ENCODE measurements around the gene ATG16L2.

ATG16L2 gene

GRCh38 chr11:72823105-72823804 lies 9.0 kb downstream of the ATG16L2 start:
- Histone ChIP-seq H3K9me3 (ENCODE audit: control insufficient read depth, insufficient read depth, low read depth, low read length) (no peaks in the 10 kb centered on the region), H3K4me3 (ENCODE audit: low read depth, low read length) (no peak overlapping the region), H3K4me1 (ENCODE audit: control insufficient read depth, insufficient read depth, low read length) (no peaks in the 10 kb centered on the region), H3K36me3 (ENCODE audit: control insufficient read depth in 2 of 2, insufficient read depth in 1 of 2, low read length in 2 of 2) (no peaks in the 10 kb centered on the region), H3K27ac (ENCODE audit: extremely low read depth, low read depth, low read length) (no peak overlapping the region)
- ChIA-PET POLR2A (no interaction called here), CTCF (interaction anchor here (1.0 to 1.4 kb wide), 2 partner anchors 8 to 98 kb away, joined by 3 to 4 read pairs; no protein-coding TSS in a partner anchor)
- TF ChIP-seq TCF7L2 (IDR thresholded peaks at IDR 0.05; ENCODE audit: borderline replicate concordance, low read depth, low read length), result no peak
- TF ChIP-seq SP3 (tag by site-specific recombination; IDR thresholded peaks at IDR 0.05), result no peak
- no peak for TF ChIP-seq HIC1 (tag by site-specific recombination; IDR thresholded peaks at IDR 0.05)
- TF ChIP-seq TSHZ1 (tag by site-specific recombination; IDR thresholded peaks at IDR 0.05; ENCODE audit: borderline replicate concordance), result no peak
- TF ChIP-seq ZNF530 (tag by site-specific recombination; IDR thresholded peaks at IDR 0.05; ENCODE audit: low read depth), result no peak

GRCh38 chr11:72824020-72824419 lies 9.8 kb downstream of the ATG16L2 start:
- no peaks in the 10 kb centered on the region for H3K4me1 ChIP-seq (ENCODE audit: control insufficient read depth, insufficient read depth, low read length)
- H3K27ac ChIP-seq (ENCODE audit: extremely low read depth, low read depth, low read length), result no peak overlapping the region
- TF ChIP-seq ZFP69B (tag by site-specific recombination; IDR thresholded peaks at IDR 0.05) (no peak), ZNF692 (tag by site-specific recombination; IDR thresholded peaks at IDR 0.05) (no peak)
- H3K9me3 ChIP-seq (ENCODE audit: control insufficient read depth, insufficient read depth, low read depth, low read length), result no peaks in the 10 kb centered on the region
- H3K4me3 ChIP-seq (ENCODE audit: low read depth, low read length), result no peak overlapping the region
- no peaks in the 10 kb centered on the region for H3K36me3 ChIP-seq (ENCODE audit: control insufficient read depth in 2 of 2, insufficient read depth in 1 of 2, low read length in 2 of 2)
- ChIA-PET CTCF (no interaction called here), POLR2A (no interaction called here)

- H3K4me3 ChIP-seq (ENCODE audit: low read depth, low read length), result no peak overlapping the region
- no peaks in the 10 kb centered on the region for H3K36me3 ChIP-seq (ENCODE audit: control insufficient read depth in 2 of 2, insufficient read depth in 1 of 2, low read length in 2 of 2)
- H3K9me3 ChIP-seq (ENCODE audit: control insufficient read depth, insufficient read depth, low read depth, low read length), result no peaks in the 10 kb centered on the region
- H3K27ac ChIP-seq (ENCODE audit: extremely low read depth, low read depth, low read length), result no peak overlapping the region
- ChIA-PET POLR2A (interaction anchor here (0.6 kb wide), 1 partner anchor 14 kb away, joined by 7 read pairs; no protein-coding TSS in a partner anchor), CTCF (no interaction called here)
- H3K4me1 ChIP-seq (ENCODE audit: control insufficient read depth, insufficient read depth, low read length), result no peaks in the 10 kb centered on the region
- no peak for TF ChIP-seq HOXD13 (CRISPR knock-in tag; IDR thresholded peaks at IDR 0.05; ENCODE audit: borderline replicate concordance)
- TF ChIP-seq ZNF792 (tag by site-specific recombination; IDR thresholded peaks at IDR 0.05), result no peak
- peak; percentile 38 for TF ChIP-seq ZFHX2 (tag by site-specific recombination; conservative IDR thresholded peaks at IDR 0.05)
- peak; percentile 95 for TF ChIP-seq GLIS1 (tag by site-specific recombination; IDR thresholded peaks at IDR 0.05)
- no peak for TF ChIP-seq HOXC10 (CRISPR knock-in tag; IDR thresholded peaks at IDR 0.05)
- TF ChIP-seq TSHZ1 (tag by site-specific recombination; IDR thresholded peaks at IDR 0.05; ENCODE audit: borderline replicate concordance), result no peak
- TF ChIP-seq ZNF521 (tag by site-specific recombination; IDR thresholded peaks at IDR 0.05), result no peak
- TF ChIP-seq ZNF350 (tag by site-specific recombination; IDR thresholded peaks at IDR 0.05), result no peak
- TF ChIP-seq ZFP41 (tag by site-specific recombination; IDR thresholded peaks at IDR 0.05; ENCODE audit: borderline replicate concordance), result no peak
- 0 out of 2 replicates have a peak, but pooled peaks have one; percentile 22 for TF ChIP-seq EGR2 (tag by site-specific recombination; IDR thresholded peaks at IDR 0.05; ENCODE audit: low read depth)
- no peak for TF ChIP-seq ZNF830 (tag by site-specific recombination; IDR thresholded peaks at IDR 0.05; ENCODE audit: low read depth)
- TF ChIP-seq ZIC2 (tag by site-specific recombination; IDR thresholded peaks at IDR 0.05), result peak; percentile 82
- TF ChIP-seq KLF7 (tag by site-specific recombination; IDR thresholded peaks at IDR 0.05; ENCODE audit: borderline replicate concordance), result no peak
Observed at GRCh38 chr11:72824811-72825505, 10.7 kb downstream of the ATG16L2 start.

Data from HEK293 (cell line).